Measurements from ENCODE around the gene ATOSA. TPM values are rescaled to one million over a fixed set of nuclear protein-coding genes. Genes with fewer than 3 reads are reported as not detected.

ATOSA gene
- total and polyA plus RNA-seq, 2 of the 8 experiments (the other 6 are each of a cell fraction or from before 2014, with no cell fraction given): 4.6 to 7.9 TPM

GRCh38 chr15:52680041-52680391 lies 828 bp upstream of the ATOSA start (continued):
- TF ChIP-seq CHD7 (IDR thresholded peaks at IDR 0.05; ENCODE audit: insufficient replicate concordance, low read length): no peak
- no peak for TF ChIP-seq BACH1 (IDR thresholded peaks at IDR 0.05; ENCODE audit: low read length)
- TF ChIP-seq NANOG (IDR thresholded peaks at IDR 0.05; ENCODE audit: insufficient read depth, low read depth, low read length, poor library complexity, severe bottlenecking): no peak
- no peak for TF ChIP-seq CTBP2 (IDR thresholded peaks at IDR 0.05; ENCODE audit: borderline replicate concordance, insufficient read depth, insufficient read length, low read length)

Measured in H1 (cell line).